ENCODE data around the gene AFTPH.

Gene AFTPH

GRCh38 chr2:64586883-64587481, 62.9 kb downstream of the AFTPH start:
- Histone ChIP-seq H3K4me3 (ENCODE audit: low read length) (no peak overlapping the region), H3K4me1 (ENCODE audit: control insufficient read depth, insufficient read depth, low read length) (peaks cover 3% of the 10 kb centered on the region), H3K27ac (ENCODE audit: low read depth, low read length) (no peak overlapping the region), H3K36me3 (ENCODE audit: control insufficient read depth, insufficient read depth, low read length) (peaks cover 12% of the 10 kb centered on the region), H3K27me3 (ENCODE audit: control insufficient read depth, insufficient read depth, low read length) (no peaks in the 10 kb centered on the region), H3K9ac (ENCODE audit: low read length) (no peak overlapping the region)

GRCh38 chr2:64587561-64587960, 63.4 kb downstream of the AFTPH start:
- Histone ChIP-seq H3K4me1 (ENCODE audit: control insufficient read depth, insufficient read depth, low read length) (peaks cover 3% of the 10 kb centered on the region), H3K36me3 (ENCODE audit: control insufficient read depth, insufficient read depth, low read length) (peaks cover 10% of the 10 kb centered on the region), H3K27me3 (ENCODE audit: control insufficient read depth, insufficient read depth, low read length) (no peaks in the 10 kb centered on the region), H3K27ac (ENCODE audit: low read depth, low read length) (no peak overlapping the region), H3K9ac (ENCODE audit: low read length) (no peak overlapping the region), H3K4me3 (ENCODE audit: low read length) (no peak overlapping the region)

GRCh38 chr2:64591188-64591587, 67.1 kb downstream of the AFTPH start:
- H3K27me3 ChIP-seq (ENCODE audit: control insufficient read depth, insufficient read depth, low read length): no peaks in the 10 kb centered on the region
- H3K4me1 ChIP-seq (ENCODE audit: control insufficient read depth, insufficient read depth, low read length): peaks cover 3% of the 10 kb centered on the region
- H3K9ac ChIP-seq (ENCODE audit: low read length): no peak overlapping the region
- no peak overlapping the region for H3K4me3 ChIP-seq (ENCODE audit: low read length)
- H3K36me3 ChIP-seq (ENCODE audit: control insufficient read depth, insufficient read depth, low read length): peaks cover 10% of the 10 kb centered on the region
- H3K27ac ChIP-seq (ENCODE audit: low read depth, low read length): no peak overlapping the region

GRCh38 chr2:64593035-64593655, 69.0 kb downstream of the AFTPH start:
- no peak overlapping the region for H3K4me3 ChIP-seq (ENCODE audit: low read length)
- H3K27ac ChIP-seq (ENCODE audit: low read depth, low read length): no peak overlapping the region
- no peaks in the 10 kb centered on the region for H3K27me3 ChIP-seq (ENCODE audit: control insufficient read depth, insufficient read depth, low read length)
- H3K9ac ChIP-seq (ENCODE audit: low read length): no peak overlapping the region
- no peaks in the 10 kb centered on the region for H3K4me1 ChIP-seq (ENCODE audit: control insufficient read depth, insufficient read depth, low read length)
- peaks cover 10% of the 10 kb centered on the region for H3K36me3 ChIP-seq (ENCODE audit: control insufficient read depth, insufficient read depth, low read length)

- Histone ChIP-seq H3K4me3 (ENCODE audit: low read length) (no peak overlapping the region), H3K9ac (ENCODE audit: low read length) (no peak overlapping the region), H3K36me3 (ENCODE audit: control insufficient read depth, insufficient read depth, low read length) (peaks cover 10% of the 10 kb centered on the region), H3K4me1 (ENCODE audit: control insufficient read depth, insufficient read depth, low read length) (no peaks in the 10 kb centered on the region), H3K27me3 (ENCODE audit: control insufficient read depth, insufficient read depth, low read length) (no peaks in the 10 kb centered on the region), H3K27ac (ENCODE audit: low read depth, low read length) (no peak overlapping the region)
Measured at GRCh38 chr2:64594226-64594989, 70.3 kb downstream of the AFTPH start.

- Histone ChIP-seq H3K27ac (ENCODE audit: low read depth, low read length) (no peak overlapping the region), H3K36me3 (ENCODE audit: control insufficient read depth, insufficient read depth, low read length) (peaks cover 10% of the 10 kb centered on the region), H3K27me3 (ENCODE audit: control insufficient read depth, insufficient read depth, low read length) (no peaks in the 10 kb centered on the region), H3K9ac (ENCODE audit: low read length) (no peak overlapping the region), H3K4me3 (ENCODE audit: low read length) (no peak overlapping the region), H3K4me1 (ENCODE audit: control insufficient read depth, insufficient read depth, low read length) (no peaks in the 10 kb centered on the region)
Measured at GRCh38 chr2:64595397-64596176, 71.5 kb downstream of the AFTPH start.

- Histone ChIP-seq H3K4me1 (ENCODE audit: control insufficient read depth, insufficient read depth, low read length) (no peaks in the 10 kb centered on the region), H3K27ac (ENCODE audit: low read depth, low read length) (no peak overlapping the region), H3K4me3 (ENCODE audit: low read length) (no peak overlapping the region), H3K9ac (ENCODE audit: low read length) (no peak overlapping the region), H3K27me3 (ENCODE audit: control insufficient read depth, insufficient read depth, low read length) (no peaks in the 10 kb centered on the region), H3K36me3 (ENCODE audit: control insufficient read depth, insufficient read depth, low read length) (peaks cover 2% of the 10 kb centered on the region)
Measured at GRCh38 chr2:64598226-64598625, 74.1 kb downstream of the AFTPH start.

GRCh38 chr2:64599469-64599868, 75.3 kb downstream of the AFTPH start:
- Histone ChIP-seq H3K4me3 (ENCODE audit: low read length) (no peak overlapping the region), H3K9ac (ENCODE audit: low read length) (no peak overlapping the region), H3K27me3 (ENCODE audit: control insufficient read depth, insufficient read depth, low read length) (no peaks in the 10 kb centered on the region), H3K27ac (ENCODE audit: low read depth, low read length) (no peak overlapping the region), H3K36me3 (ENCODE audit: control insufficient read depth, insufficient read depth, low read length) (no peaks in the 10 kb centered on the region), H3K4me1 (ENCODE audit: control insufficient read depth, insufficient read depth, low read length) (peaks cover under 1% of the 10 kb centered on the region)

GRCh38 chr2:64601034-64601754, 77.1 kb downstream of the AFTPH start:
- H3K36me3 ChIP-seq (ENCODE audit: control insufficient read depth, insufficient read depth, low read length): no peaks in the 10 kb centered on the region
- H3K27ac ChIP-seq (ENCODE audit: low read depth, low read length): no peak overlapping the region
- no peaks in the 10 kb centered on the region for H3K27me3 ChIP-seq (ENCODE audit: control insufficient read depth, insufficient read depth, low read length)
- H3K4me1 ChIP-seq (ENCODE audit: control insufficient read depth, insufficient read depth, low read length): peaks cover 10% of the 10 kb centered on the region
- H3K9ac ChIP-seq (ENCODE audit: low read length): no peak overlapping the region
- no peak overlapping the region for H3K4me3 ChIP-seq (ENCODE audit: low read length)

GRCh38 chr2:64601785-64602391, 77.8 kb downstream of the AFTPH start:
- H3K4me3 ChIP-seq (ENCODE audit: low read length): no peak overlapping the region

GRCh38 chr2:64602436-64602835, 78.3 kb downstream of the AFTPH start:
- Histone ChIP-seq H3K9ac (ENCODE audit: low read length) (no peak overlapping the region), H3K4me1 (ENCODE audit: control insufficient read depth, insufficient read depth, low read length) (peaks cover 10% of the 10 kb centered on the region), H3K27ac (ENCODE audit: low read depth, low read length) (no peak overlapping the region), H3K4me3 (ENCODE audit: low read length) (no peak overlapping the region), H3K27me3 (ENCODE audit: control insufficient read depth, insufficient read depth, low read length) (no peaks in the 10 kb centered on the region), H3K36me3 (ENCODE audit: control insufficient read depth, insufficient read depth, low read length) (no peaks in the 10 kb centered on the region)

More at GRCh38 chr2:64601785-64602391, 77.8 kb downstream of the AFTPH start:
- Histone ChIP-seq H3K9ac (ENCODE audit: low read length) (no peak overlapping the region), H3K27ac (ENCODE audit: low read depth, low read length) (no peak overlapping the region), H3K27me3 (ENCODE audit: control insufficient read depth, insufficient read depth, low read length) (no peaks in the 10 kb centered on the region), H3K36me3 (ENCODE audit: control insufficient read depth, insufficient read depth, low read length) (no peaks in the 10 kb centered on the region), H3K4me1 (ENCODE audit: control insufficient read depth, insufficient read depth, low read length) (peaks cover 10% of the 10 kb centered on the region)

Data from rectal smooth muscle tissue (tissue), 1 donor.